ENCODE data around the gene TNF.

Gene TNF

DNA sequence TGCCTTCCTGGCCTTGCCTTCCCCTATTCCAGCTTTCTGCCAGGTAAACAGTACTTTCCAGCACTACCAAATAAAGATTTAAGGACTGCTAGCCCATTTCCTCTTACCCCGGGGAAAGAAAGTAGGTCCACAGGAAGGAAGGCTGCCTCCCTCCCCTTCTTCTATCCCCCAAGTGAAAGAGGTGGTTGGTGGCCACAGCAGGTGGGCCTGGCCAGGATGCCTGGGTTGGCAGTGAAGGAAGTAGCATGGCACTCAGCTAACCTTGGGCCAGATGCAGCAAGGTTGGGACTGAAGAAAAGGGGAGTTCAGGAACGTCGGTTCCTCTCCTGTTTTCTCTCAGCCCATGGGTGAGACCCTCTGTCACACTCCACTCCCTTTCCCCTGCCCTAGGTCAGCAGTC, 19.1 kb upstream of the TNF start:
- no peak overlapping the region for H3K27ac ChIP-seq
- TF ChIP-seq, protein P1, sequence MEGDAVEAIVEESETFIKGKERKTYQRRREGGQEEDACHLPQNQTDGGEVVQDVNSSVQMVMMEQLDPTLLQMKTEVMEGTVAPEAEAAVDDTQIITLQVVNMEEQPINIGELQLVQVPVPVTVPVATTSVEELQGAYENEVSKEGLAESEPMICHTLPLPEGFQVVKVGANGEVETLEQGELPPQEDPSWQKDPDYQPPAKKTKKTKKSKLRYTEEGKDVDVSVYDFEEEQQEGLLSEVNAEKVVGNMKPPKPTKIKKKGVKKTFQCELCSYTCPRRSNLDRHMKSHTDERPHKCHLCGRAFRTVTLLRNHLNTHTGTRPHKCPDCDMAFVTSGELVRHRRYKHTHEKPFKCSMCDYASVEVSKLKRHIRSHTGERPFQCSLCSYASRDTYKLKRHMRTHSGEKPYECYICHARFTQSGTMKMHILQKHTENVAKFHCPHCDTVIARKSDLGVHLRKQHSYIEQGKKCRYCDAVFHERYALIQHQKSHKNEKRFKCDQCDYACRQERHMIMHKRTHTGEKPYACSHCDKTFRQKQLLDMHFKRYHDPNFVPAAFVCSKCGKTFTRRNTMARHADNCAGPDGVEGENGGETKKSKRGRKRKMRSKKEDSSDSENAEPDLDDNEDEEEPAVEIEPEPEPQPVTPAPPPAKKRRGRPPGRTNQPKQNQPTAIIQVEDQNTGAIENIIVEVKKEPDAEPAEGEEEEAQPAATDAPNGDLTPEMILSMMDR (IDR thresholded peaks at IDR 0.05): no peak
- TF ChIP-seq ZFX (IDR thresholded peaks at IDR 0.05; ENCODE audit: borderline replicate concordance): no peak

DNA sequence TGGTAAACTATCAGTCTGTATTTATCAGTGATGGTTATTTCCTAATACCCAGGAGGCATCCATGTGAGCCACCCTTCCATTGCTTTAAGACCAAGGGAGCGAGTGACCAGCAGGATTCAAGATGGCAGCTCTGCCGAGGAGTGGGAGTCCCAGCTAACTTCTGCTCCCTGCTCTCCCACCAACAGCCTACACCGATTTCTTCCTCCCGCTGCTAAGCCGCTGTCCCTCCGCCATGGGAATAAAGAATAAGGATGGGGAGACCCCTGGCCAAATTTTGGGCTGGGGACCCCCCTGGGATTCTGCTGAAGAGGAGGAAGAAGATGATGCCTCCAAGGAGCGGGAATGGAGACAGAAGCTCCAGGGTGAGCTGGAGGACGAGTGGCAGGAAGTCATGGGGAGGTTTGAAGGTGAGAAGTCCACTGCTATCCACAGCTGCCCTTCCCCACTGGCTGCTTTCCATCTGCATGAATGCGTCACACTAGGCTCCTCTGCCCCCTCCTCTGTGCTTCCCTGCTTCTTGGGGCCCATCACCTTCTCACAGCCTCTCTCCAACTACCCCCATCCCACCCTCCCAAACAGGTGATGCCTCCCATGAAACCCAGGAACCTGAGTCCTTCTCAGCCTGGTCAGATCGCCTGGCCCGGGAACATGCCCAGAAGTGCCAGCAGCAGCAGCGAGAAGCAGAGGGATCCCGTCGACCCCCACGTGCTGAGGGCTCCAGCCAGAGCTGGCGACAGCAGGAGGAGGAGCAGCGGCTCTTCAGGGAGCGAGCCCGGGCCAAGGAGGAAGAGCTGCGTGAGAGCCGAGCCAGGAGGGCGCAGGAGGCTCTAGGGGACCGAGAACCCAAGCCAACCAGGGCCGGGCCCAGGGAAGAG, 17.7 kb upstream of the TNF start:
- no peak for TF ChIP-seq ZFX (IDR thresholded peaks at IDR 0.05; ENCODE audit: borderline replicate concordance)
- TF ChIP-seq, protein P1 (IDR thresholded peaks at IDR 0.05): no peak
- no peak overlapping the region for H3K27ac ChIP-seq

DNA sequence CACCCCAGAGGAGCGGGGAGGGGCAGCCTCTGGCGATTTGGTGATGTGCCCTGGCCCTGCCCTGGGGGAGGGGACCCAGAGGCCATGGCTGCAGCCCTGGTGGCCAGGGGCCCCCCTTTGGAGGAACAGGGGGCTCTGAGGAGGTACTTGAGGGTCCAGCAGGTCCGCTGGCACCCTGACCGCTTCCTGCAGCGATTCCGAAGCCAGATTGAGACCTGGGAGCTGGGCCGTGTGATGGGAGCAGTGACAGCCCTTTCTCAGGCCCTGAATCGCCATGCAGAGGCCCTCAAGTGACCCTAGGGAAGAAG, 17.1 kb upstream of the TNF start:
- TF ChIP-seq, protein P1 (IDR thresholded peaks at IDR 0.05): no peak
- no peak for TF ChIP-seq ZFX (IDR thresholded peaks at IDR 0.05; ENCODE audit: borderline replicate concordance)
- H3K27ac ChIP-seq: no peak overlapping the region

DNA sequence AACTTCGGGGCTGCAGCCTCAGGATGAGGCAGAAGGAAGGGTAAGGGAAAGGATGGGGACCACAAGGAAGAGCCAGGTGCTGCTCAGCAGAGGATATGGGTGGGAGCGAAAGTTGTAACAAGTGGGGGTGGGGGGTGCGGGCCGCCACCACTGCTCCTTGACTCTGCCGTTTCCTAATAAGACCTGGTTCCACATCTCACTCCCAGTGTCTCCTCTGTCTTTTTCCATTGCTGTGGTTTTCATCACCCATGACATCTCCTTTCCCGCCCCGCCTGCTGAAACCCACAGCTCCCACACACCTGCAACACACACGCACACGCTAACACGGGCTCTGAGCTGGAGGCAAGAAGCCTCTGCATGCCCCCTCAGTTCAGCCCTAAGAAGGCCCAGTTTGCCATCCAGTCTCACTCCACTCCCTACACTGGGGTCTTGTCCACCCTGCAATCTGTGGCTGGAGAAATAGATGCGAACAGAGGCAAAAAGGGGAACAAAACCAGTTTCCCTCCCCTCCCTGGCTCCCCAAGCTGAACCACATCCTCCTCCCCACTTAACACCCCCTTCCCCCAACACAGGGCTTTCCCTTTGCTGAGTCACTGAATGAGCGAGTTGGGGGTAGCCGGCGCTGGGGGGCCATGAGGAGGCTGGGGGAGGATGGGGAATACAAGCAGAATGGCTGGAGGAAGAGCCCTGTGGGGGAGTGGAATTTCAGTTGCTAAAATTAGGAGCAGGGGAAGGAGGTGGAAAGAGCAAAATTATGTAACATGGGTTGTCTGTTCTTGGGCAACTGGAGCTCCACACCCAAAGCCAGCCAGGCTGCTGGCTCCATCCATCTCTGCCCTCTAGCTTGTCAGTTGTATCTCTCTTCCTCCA, 16.5 kb upstream of the TNF start:
- TF ChIP-seq, protein P1 (IDR thresholded peaks at IDR 0.05): no peak
- no peak for TF ChIP-seq ZFX (IDR thresholded peaks at IDR 0.05; ENCODE audit: borderline replicate concordance)
- no peak overlapping the region for H3K27ac ChIP-seq

DNA sequence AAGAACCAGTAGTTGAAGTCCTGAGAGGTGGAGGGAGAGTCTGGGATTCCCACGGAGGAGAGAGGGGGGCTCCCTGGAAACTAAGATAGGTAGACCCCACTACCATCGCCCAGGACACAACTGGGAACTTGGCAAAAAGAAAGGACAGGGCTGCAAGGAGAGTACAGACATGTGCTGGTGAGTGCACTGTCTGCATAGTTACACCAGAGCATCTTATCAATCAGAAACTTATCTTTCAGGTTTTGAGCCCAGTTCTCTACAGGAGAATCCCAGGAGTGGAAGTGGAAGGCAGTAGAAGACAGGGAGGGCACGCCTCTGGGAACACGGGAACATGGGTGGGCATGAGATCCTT, 15.8 kb upstream of the TNF start:
- no peak overlapping the region for H3K27ac ChIP-seq
- TF ChIP-seq ZFX (IDR thresholded peaks at IDR 0.05; ENCODE audit: borderline replicate concordance): no peak
- TF ChIP-seq, protein P1 (IDR thresholded peaks at IDR 0.05): no peak

DNA sequence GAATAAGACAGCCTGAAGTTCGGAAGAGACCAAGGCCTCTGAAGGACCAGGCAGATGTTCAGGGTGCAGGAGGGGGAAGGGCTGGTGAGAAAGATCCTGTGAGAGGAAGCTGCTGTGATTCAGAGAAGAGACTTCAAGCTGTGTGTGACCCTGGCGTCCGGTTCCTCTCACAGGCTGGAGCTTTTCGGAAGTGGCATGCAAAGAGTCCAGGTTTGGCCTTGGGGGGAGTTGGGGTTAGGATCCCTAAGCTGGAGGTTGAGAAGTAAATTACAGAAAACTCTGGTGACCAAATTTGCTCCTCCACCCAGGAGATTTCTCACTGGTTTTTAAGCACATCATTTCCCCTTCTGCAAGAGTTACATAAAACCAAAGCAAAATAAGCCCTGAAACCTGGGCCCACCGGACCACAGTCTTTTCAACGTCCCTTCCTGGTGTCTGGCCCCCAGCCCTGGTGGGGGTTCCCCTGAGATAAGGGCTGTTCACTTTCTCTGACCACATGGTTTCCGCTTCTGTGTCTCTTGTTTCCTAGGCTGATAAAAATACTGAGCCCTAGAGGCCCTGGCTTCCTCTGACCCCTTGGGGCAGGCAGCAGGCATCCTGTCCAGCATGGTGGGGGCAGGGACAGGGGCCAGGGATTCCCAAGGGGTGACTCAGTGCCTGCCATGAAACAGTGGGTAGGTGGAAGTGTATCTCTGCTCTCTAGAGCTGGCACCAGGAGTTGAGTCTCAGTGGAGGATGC, 15.2 kb upstream of the TNF start:
- no peak overlapping the region for H3K27ac ChIP-seq
- TF ChIP-seq, protein P1 (IDR thresholded peaks at IDR 0.05): no peak
- TF ChIP-seq ZFX (IDR thresholded peaks at IDR 0.05; ENCODE audit: borderline replicate concordance): no peak
